Endothelial cell (in vitro differentiated cells): ENCODE results near the gene TTC9B. TPM values are rescaled to one million over a fixed set of nuclear protein-coding genes. Genes with fewer than 3 reads are reported as not detected.

Source experiments
- DNase-seq: peaks from one replicate; pipeline ENCODE4 v3.0.0; 2021; ENCODE audit warnings: low spot score
- H3K27ac Mint-ChIP-seq: one replicate; pipeline ENCODE4 v1.8.0; 2021; ENCODE audit warnings: mixed read lengths, inconsistent platforms; ENCODE audit not compliant: unreplicated experiment
- H3K27me3 Mint-ChIP-seq: one replicate; pipeline ENCODE4 v1.8.0; 2021; ENCODE audit warnings: mild to moderate bottlenecking, moderate library complexity, mixed read lengths, inconsistent platforms; ENCODE audit not compliant: unreplicated experiment
- H3K36me3 Mint-ChIP-seq: one replicate; pipeline ENCODE4 v1.8.0; 2021; ENCODE audit warnings: mild to moderate bottlenecking, low read depth, mixed read lengths, inconsistent platforms; ENCODE audit not compliant: unreplicated experiment
- H3K4me1 Mint-ChIP-seq: one replicate; pipeline ENCODE4 v1.8.0; 2021; ENCODE audit warnings: mild to moderate bottlenecking, mixed read lengths, inconsistent platforms; ENCODE audit not compliant: unreplicated experiment
- H3K4me3 Mint-ChIP-seq: one replicate; pipeline ENCODE4 v1.8.0; 2021; ENCODE audit warnings: mild to moderate bottlenecking, mixed read lengths, inconsistent platforms; ENCODE audit not compliant: unreplicated experiment
- H3K9me3 Mint-ChIP-seq: one replicate; pipeline ENCODE4 v1.8.0; 2021; ENCODE audit warnings: mixed read lengths, inconsistent platforms; ENCODE audit not compliant: unreplicated experiment
- total RNA-seq: library from RNA; stranded (reverse); fragmentation: NEBNext Ultra II Directional; extraction: Animal tissue kit (Norgen Biotek cat#: 25700); gene quantifications from one replicate; pipeline ENCODE4 v1.2.1, GENCODE V29; 2021; ENCODE audit not compliant: unreplicated experiment
- TF ChIP-seq, protein P1 (sequence below): fragments of 200-600 bp; sonication (generic); IDR thresholded peaks from one replicate; pipeline ENCODE4 v1.5.0; 2021; ENCODE audit warnings: antibody characterized with exemption; ENCODE audit not compliant: unreplicated experiment

TTC9B gene
- total RNA-seq, 1 donor from 2014 or later, result 1.1 TPM

GRCh38 chr19:40265055-40265762 is 47.0 kb upstream of the TTC9B start:
- no peak overlapping the region for H3K4me3 Mint-ChIP-seq
- H3K9me3 Mint-ChIP-seq, result no peaks in the 10 kb centered on the region
- DNase-seq, result no peak
- peaks cover 23% of the 10 kb centered on the region for H3K36me3 Mint-ChIP-seq
- TF ChIP-seq, protein P1, sequence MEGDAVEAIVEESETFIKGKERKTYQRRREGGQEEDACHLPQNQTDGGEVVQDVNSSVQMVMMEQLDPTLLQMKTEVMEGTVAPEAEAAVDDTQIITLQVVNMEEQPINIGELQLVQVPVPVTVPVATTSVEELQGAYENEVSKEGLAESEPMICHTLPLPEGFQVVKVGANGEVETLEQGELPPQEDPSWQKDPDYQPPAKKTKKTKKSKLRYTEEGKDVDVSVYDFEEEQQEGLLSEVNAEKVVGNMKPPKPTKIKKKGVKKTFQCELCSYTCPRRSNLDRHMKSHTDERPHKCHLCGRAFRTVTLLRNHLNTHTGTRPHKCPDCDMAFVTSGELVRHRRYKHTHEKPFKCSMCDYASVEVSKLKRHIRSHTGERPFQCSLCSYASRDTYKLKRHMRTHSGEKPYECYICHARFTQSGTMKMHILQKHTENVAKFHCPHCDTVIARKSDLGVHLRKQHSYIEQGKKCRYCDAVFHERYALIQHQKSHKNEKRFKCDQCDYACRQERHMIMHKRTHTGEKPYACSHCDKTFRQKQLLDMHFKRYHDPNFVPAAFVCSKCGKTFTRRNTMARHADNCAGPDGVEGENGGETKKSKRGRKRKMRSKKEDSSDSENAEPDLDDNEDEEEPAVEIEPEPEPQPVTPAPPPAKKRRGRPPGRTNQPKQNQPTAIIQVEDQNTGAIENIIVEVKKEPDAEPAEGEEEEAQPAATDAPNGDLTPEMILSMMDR, result no peak
- H3K4me1 Mint-ChIP-seq, result no peaks in the 10 kb centered on the region
- H3K27ac Mint-ChIP-seq, result no peak overlapping the region
- peaks cover 13% of the 10 kb centered on the region for H3K27me3 Mint-ChIP-seq

DNA sequence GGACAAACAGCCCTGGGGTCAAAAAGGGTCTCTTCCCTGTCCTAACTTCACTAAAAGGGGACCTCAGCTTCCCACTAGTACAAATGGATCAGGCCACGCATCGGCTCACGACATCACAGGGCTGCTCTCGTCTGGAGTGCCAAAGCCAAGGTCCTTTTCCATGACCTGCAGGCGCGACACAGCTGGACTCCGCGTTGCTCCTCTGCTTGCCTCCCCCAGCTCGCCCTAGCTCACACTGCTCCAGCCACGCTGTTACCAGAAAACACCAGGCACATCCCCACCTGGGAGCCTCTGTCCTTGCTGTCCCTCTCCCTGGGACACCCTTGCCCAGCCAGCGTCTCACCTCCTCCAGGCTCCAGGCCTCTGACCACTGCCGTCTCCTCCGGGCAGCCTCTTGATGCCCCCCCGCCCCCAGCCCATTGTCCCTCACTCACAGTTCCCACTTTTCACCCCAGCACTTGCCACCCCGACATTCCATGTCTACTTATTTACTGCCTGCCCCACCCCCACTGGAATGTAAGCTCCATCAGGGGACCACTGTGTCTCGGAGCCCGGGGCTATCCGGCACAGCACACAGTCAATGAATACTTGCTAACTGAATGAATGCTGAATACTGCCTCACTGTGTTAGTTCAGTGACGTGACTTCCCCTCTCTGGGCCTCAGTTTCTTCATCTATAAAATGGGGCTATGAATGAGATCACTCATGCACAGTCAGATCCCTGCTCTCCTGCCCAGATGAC is 46.3 kb upstream of the TTC9B start:
- Mint-ChIP-seq H3K4me3 (no peak overlapping the region), H3K9me3 (no peaks in the 10 kb centered on the region), H3K36me3 (peaks cover 21% of the 10 kb centered on the region), H3K27me3 (peaks cover 13% of the 10 kb centered on the region), H3K4me1 (no peaks in the 10 kb centered on the region), H3K27ac (no peak overlapping the region)
- DNase-seq, result no peak
- TF ChIP-seq, protein P1, result no peak

GRCh38 chr19:40263440-40264313 is 45.5 kb upstream of the TTC9B start:
- H3K36me3 Mint-ChIP-seq, result peaks cover 16% of the 10 kb centered on the region
- peaks cover 13% of the 10 kb centered on the region for H3K27me3 Mint-ChIP-seq
- no peak overlapping the region for H3K27ac Mint-ChIP-seq
- TF ChIP-seq, protein P1, result no peak
- no peak for DNase-seq
- H3K4me3 Mint-ChIP-seq, result no peak overlapping the region
- no peaks in the 10 kb centered on the region for H3K9me3 Mint-ChIP-seq
- H3K4me1 Mint-ChIP-seq, result no peaks in the 10 kb centered on the region

DNA sequence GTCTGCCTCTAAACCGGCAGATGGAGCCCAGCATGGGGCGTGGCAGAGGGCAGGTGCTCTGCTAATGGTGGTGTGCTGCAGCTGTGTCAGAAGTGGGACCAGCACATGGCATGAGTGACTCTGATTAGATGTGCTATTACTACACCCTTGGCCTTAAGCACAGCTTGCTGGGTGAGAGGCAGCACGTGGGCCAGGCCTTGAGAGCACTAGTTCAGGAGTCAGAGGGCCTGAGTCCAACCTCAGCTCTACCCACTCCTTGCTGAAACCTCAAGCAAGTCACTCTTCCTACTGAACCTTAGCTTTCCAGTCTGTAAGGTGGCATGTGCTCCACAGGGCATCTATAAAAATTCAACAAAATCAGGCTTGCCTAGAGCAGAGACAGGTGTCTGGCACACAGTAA is 44.2 kb upstream of the TTC9B start:
- no peak for DNase-seq
- Mint-ChIP-seq H3K36me3 (peaks cover 15% of the 10 kb centered on the region), H3K27ac (no peak overlapping the region), H3K27me3 (peaks cover 15% of the 10 kb centered on the region), H3K9me3 (no peaks in the 10 kb centered on the region), H3K4me3 (no peak overlapping the region), H3K4me1 (no peaks in the 10 kb centered on the region)
- TF ChIP-seq, protein P1, result no peak
